Endodermal cell (in vitro differentiated cells): ENCODE results near the gene KCNN3. TPM values are rescaled to one million over a fixed set of nuclear protein-coding genes. Genes with fewer than 3 reads are reported as not detected.

ENCODE experiments used
- DNase-seq: peaks from one replicate; pipeline ENCODE4 v3.0.0-alpha.2; 2017
- H3K27ac ChIP-seq: 2 replicates; pipeline ENCODE4 v1.5.1; 2013; ENCODE audit warnings: mild to moderate bottlenecking, low read depth, low read length, moderate library complexity
- H3K27me3 ChIP-seq: 2 replicates; pipeline ENCODE4 v1.6.1; 2013; ENCODE audit warnings: mild to moderate bottlenecking, low read length, moderate library complexity; ENCODE audit not compliant: insufficient read depth, control insufficient read depth, poor library complexity, severe bottlenecking
- H3K36me3 ChIP-seq: 2 replicates; pipeline ENCODE4 v1.7.0; 2013; ENCODE audit warnings: mild to moderate bottlenecking, low read length, moderate library complexity; ENCODE audit not compliant: control insufficient read depth, insufficient read depth
- H3K4me1 ChIP-seq: one replicate; pipeline ENCODE4 v1.7.0; 2013; ENCODE audit warnings: low read length; ENCODE audit not compliant: control insufficient read depth, insufficient read depth
- H3K4me3 ChIP-seq: 2 replicates; pipeline ENCODE4 v1.5.1; 2013; ENCODE audit warnings: mild to moderate bottlenecking, low read length, moderate library complexity
- H3K9ac ChIP-seq: 2 replicates; pipeline ENCODE4 v1.6.1; 2013; ENCODE audit warnings: mild to moderate bottlenecking, low read length, moderate library complexity; ENCODE audit not compliant: poor library complexity, severe bottlenecking; ENCODE audit errors: extremely low read depth
- H3K9me3 ChIP-seq: 2 replicates; pipeline ENCODE4 v1.6.1; 2013; ENCODE audit warnings: mild to moderate bottlenecking, low read length, moderate library complexity; ENCODE audit not compliant: control insufficient read depth
- H3K27ac Mint-ChIP-seq: 2 replicates; pipeline ENCODE4 v1.8.0; 2020; ENCODE audit warnings: mixed read lengths
- H3K27me3 Mint-ChIP-seq: 2 replicates; pipeline ENCODE4 v1.8.0; 2021; ENCODE audit warnings: mild to moderate bottlenecking, mixed read lengths; ENCODE audit not compliant: insufficient read depth
- H3K36me3 Mint-ChIP-seq: 2 replicates; pipeline ENCODE4 v1.8.0; 2020; ENCODE audit warnings: low read depth, mixed read lengths
- H3K4me1 Mint-ChIP-seq: 2 replicates; pipeline ENCODE4 v1.8.0; 2020; ENCODE audit warnings: mixed read lengths
- H3K4me3 Mint-ChIP-seq: 2 replicates; pipeline ENCODE4 v1.8.0; 2020; ENCODE audit warnings: mild to moderate bottlenecking, moderate library complexity, mixed read lengths
- H3K9me3 Mint-ChIP-seq: 2 replicates; pipeline ENCODE4 v1.8.0; 2020; ENCODE audit warnings: mild to moderate bottlenecking, mixed read lengths
- WGBS, 2 experiments: methylation state at CpG; one replicate each; pipeline versions ENCODE4 v1.1.5 to v1.1.7; 2013; ENCODE audit warnings: missing lambda C conversion rate in 2 of 2, mixed read lengths in 1 of 2; ENCODE audit not compliant: insufficient coverage in 1 of 2, insufficient read length in 1 of 2; 5-methylcytosine and 5-hydroxymethylcytosine counted together
- total RNA-seq, 2 donors: library from RNA; stranded (reverse); fragmentation: NEBNext Ultra II Directional in 1 of 2; extraction: Animal tissue kit (Norgen Biotek cat#: 25700) in 1 of 2; gene quantifications; 2 replicates in 1 of 2; 3 replicates in 1 of 2; pipeline ENCODE4 v1.2.1, GENCODE V29; 2021
- TF ChIP-seq, protein P1 (sequence below): fragments of 200-600 bp; sonication (generic); conservative IDR thresholded peaks from 2 replicates; pipeline ENCODE4 v1.5.0; 2021; ENCODE audit warnings: antibody characterized with exemption, mild to moderate bottlenecking

KCNN3 gene
- total RNA-seq, 2 donors from 2014 or later: 0.57 to 0.75 TPM

GRCh38 chr1:154712166-154712810 lies 157.8 kb downstream of the KCNN3 start:
- no peaks in the 10 kb centered on the region for H3K36me3 ChIP-seq
- H3K4me3 ChIP-seq: no peak overlapping the region
- H3K27me3 ChIP-seq: no peaks in the 10 kb centered on the region
- TF ChIP-seq, protein P1, sequence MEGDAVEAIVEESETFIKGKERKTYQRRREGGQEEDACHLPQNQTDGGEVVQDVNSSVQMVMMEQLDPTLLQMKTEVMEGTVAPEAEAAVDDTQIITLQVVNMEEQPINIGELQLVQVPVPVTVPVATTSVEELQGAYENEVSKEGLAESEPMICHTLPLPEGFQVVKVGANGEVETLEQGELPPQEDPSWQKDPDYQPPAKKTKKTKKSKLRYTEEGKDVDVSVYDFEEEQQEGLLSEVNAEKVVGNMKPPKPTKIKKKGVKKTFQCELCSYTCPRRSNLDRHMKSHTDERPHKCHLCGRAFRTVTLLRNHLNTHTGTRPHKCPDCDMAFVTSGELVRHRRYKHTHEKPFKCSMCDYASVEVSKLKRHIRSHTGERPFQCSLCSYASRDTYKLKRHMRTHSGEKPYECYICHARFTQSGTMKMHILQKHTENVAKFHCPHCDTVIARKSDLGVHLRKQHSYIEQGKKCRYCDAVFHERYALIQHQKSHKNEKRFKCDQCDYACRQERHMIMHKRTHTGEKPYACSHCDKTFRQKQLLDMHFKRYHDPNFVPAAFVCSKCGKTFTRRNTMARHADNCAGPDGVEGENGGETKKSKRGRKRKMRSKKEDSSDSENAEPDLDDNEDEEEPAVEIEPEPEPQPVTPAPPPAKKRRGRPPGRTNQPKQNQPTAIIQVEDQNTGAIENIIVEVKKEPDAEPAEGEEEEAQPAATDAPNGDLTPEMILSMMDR: no peak
- peak overlapping the region; percentile 14 for H3K27ac ChIP-seq
- 89% methylated on average over 8 to 11 of the region's 11 CpGs for WGBS, 2 experiments
- no peaks in the 10 kb centered on the region for H3K9me3 ChIP-seq
- no peak for DNase-seq
- Mint-ChIP-seq H3K27ac (no peak overlapping the region), H3K4me1 (peaks cover 5% of the 10 kb centered on the region), H3K4me3 (no peak overlapping the region), H3K27me3 (no peaks in the 10 kb centered on the region), H3K9me3 (no peaks in the 10 kb centered on the region), H3K36me3 (no peaks in the 10 kb centered on the region)
- H3K9ac ChIP-seq: no peak overlapping the region
- no peaks in the 10 kb centered on the region for H3K4me1 ChIP-seq

GRCh38 chr1:154711416-154711815 lies 158.7 kb downstream of the KCNN3 start:
- DNase-seq: no peak
- H3K36me3 ChIP-seq: no peaks in the 10 kb centered on the region
- Mint-ChIP-seq H3K9me3 (no peaks in the 10 kb centered on the region), H3K36me3 (no peaks in the 10 kb centered on the region), H3K4me1 (peaks cover 5% of the 10 kb centered on the region), H3K27me3 (no peaks in the 10 kb centered on the region), H3K4me3 (no peak overlapping the region), H3K27ac (no peak overlapping the region)
- H3K9ac ChIP-seq: no peak overlapping the region
- H3K27ac ChIP-seq: no peak overlapping the region
- TF ChIP-seq, protein P1: no peak
- WGBS, 2 experiments: 89% methylated on average over 1 of the region's 1 CpG; no CpG with 5 or more reads in 1 of the 2 experiments
- H3K27me3 ChIP-seq: no peaks in the 10 kb centered on the region
- H3K4me3 ChIP-seq: no peak overlapping the region
- no peaks in the 10 kb centered on the region for H3K4me1 ChIP-seq
- no peaks in the 10 kb centered on the region for H3K9me3 ChIP-seq

- Histone ChIP-seq H3K9ac (no peak overlapping the region), H3K27me3 (no peaks in the 10 kb centered on the region), H3K36me3 (no peaks in the 10 kb centered on the region), H3K27ac (no peak overlapping the region), H3K4me3 (no peak overlapping the region), H3K9me3 (no peaks in the 10 kb centered on the region), H3K4me1 (no peaks in the 10 kb centered on the region)
- Mint-ChIP-seq H3K4me1 (peaks cover 5% of the 10 kb centered on the region), H3K36me3 (no peaks in the 10 kb centered on the region), H3K9me3 (no peaks in the 10 kb centered on the region), H3K27ac (no peak overlapping the region), H3K4me3 (no peak overlapping the region), H3K27me3 (no peaks in the 10 kb centered on the region)
- TF ChIP-seq, protein P1: no peak
- no peak for DNase-seq
- 50 to 72% methylated on average over 5 to 6 of the region's 6 CpGs for WGBS, 2 experiments
Observed at GRCh38 chr1:154710106-154710505, 160.0 kb downstream of the KCNN3 start.
